ENCODE data around the gene GNB5. TPM values are rescaled to one million over a fixed set of nuclear protein-coding genes. Genes with fewer than 3 reads are reported as not detected.
A peak's percentile ranks its signal among the peaks of the same experiment; 100 is the strongest.

Gene GNB5
- total RNA-seq, 2 experiments from 2014 or later, result 11.8 to 19.6 TPM

DNA sequence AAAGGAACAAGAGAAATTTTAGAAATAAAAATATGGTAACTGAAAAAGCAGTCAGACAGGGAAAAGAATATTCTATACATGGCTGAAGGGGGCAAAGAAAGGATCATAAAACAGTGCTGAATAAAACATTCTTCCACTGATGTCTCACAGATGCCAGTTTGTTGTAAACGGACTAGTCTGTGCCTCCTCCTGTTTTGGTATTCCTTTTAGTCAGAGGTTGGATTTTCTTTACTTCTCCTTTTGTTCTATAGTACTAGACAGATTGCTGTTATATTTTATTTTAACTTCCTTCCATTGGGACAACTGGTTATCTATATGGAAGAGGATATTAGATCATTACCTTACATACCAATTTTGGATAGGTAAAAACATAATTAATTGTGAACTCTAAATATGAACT, 16.0 kb upstream of the GNB5 start:
- POLR2A ChIA-PET, result no interaction called here
- intact Hi-C loops (cut with DNase I, micrococcal nuclease), result no loop called here
- no peaks in the 10 kb centered on the region for H3K9me3 Mint-ChIP-seq (ENCODE audit: low read depth)

DNA sequence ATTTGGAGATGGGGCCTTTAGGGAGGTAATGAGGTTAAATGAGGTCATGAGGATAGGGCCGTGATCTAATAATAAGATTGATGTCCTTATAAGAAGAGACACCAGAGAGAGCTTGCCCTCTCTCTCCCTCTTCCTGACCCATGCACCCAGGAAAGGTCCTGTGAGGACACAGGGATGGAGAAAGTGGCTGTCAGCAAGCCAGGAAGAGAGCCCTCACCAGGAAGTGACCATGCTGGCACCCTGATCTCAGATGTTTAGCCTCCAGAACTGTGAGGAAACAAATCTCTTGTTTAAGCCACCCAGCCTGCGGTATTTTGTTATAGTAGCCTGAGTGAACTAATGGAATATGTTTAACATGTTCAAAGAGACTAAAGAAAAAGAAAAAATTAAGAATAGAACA, 15.3 kb upstream of the GNB5 start:
- ATAC-seq (no peak), DNase-seq (no peak)
- intact Hi-C loops (cut with DNase I, micrococcal nuclease), result no loop called here
- ChIA-PET CTCF (interaction anchor here (0.6 to 1.0 kb wide), 4 partner anchors 18 to 131 kb away, joined by 3 to 4 read pairs (median 4); no protein-coding TSS in a partner anchor), POLR2A (no interaction called here)
- no peak overlapping the region for H3K4me3 Mint-ChIP-seq
- H3K4me1 Mint-ChIP-seq, result no peaks in the 10 kb centered on the region
- no peaks in the 10 kb centered on the region for H3K36me3 Mint-ChIP-seq (ENCODE audit: low read depth)
- H3K9me3 Mint-ChIP-seq (ENCODE audit: low read depth), result no peaks in the 10 kb centered on the region
- no peak overlapping the region for H3K27ac Mint-ChIP-seq
- no peaks in the 10 kb centered on the region for H3K27me3 Mint-ChIP-seq

More for the DNA sequence above, 16.0 kb upstream of the GNB5 start:
- Mint-ChIP-seq H3K27ac (peak overlapping the region; percentile 7), H3K36me3 (ENCODE audit: low read depth) (no peaks in the 10 kb centered on the region), H3K4me1 (no peaks in the 10 kb centered on the region), H3K27me3 (no peaks in the 10 kb centered on the region), H3K4me3 (no peak overlapping the region)
- no peak for ATAC-seq
- no peak for DNase-seq
- CTCF ChIA-PET, result interaction anchor here (1.3 to 3.2 kb wide), 6 partner anchors 14 to 527 kb away, joined by 3 to 17 read pairs (median 6); no protein-coding TSS in a partner anchor

DNA sequence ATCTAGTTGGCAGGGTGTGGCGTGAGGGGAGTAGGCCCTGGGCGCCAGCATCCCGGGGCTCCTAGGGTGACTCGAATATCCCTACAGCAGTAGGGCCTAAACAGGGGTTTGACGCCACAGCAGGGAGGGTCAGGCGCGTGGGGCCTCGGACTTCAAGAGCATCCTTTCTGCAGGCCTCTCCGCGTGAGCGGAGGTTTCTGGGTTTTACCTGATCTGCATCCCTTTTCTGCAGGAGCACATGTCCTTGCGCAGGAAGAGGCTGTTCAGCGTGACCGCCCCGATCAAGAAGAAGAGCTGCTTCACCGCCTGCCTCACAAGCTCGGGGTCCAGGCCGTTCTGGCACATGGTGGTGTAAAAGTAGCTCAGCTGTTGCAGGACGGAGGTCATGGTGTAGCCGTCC, 13.5 kb upstream of the GNB5 start:
- Mint-ChIP-seq H3K27me3 (no peaks in the 10 kb centered on the region), H3K27ac (no peak overlapping the region), H3K36me3 (ENCODE audit: low read depth) (no peaks in the 10 kb centered on the region), H3K4me3 (no peak overlapping the region), H3K4me1 (no peaks in the 10 kb centered on the region), H3K9me3 (ENCODE audit: low read depth) (no peaks in the 10 kb centered on the region)
- intact Hi-C loops (cut with DNase I, micrococcal nuclease), result no loop called here
- ChIA-PET POLR2A (no interaction called here), CTCF (interaction anchor here (0.5 to 1.0 kb wide), 2 partner anchors 51 to 223 kb away, joined by 3 read pairs; no protein-coding TSS in a partner anchor)
- DNase-seq (no peak), ATAC-seq (no peak)

DNA sequence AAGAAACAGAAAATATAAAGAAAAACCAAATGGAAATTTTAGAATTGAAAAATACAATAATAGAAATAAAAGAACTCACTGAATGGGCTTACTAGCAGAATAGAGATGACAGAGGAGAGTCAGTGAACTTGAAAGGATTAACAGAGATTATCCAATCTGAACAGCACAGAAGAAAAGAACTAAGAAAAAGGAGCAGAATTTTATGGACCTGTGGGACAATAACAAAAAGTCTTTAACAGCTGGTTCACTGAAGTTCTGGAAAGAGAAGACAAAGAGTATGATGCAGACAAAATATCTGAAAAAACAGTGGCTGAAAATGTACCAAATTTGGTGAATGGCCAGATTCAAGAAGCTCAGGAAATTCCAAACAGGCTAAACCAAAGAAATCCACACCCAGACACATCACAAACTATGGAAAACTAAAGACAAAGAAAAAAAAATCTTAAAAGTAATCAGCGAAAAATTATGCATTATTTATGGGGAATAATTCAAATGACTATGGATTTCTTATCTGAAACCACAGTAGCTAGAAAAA, 9.7 kb upstream of the GNB5 start:
- intact Hi-C loops (cut with DNase I, micrococcal nuclease), result no loop called here
- ATAC-seq (no peak), DNase-seq (no peak)
- Mint-ChIP-seq H3K9me3 (ENCODE audit: low read depth) (no peaks in the 10 kb centered on the region), H3K4me3 (no peak overlapping the region), H3K4me1 (no peaks in the 10 kb centered on the region), H3K27me3 (no peaks in the 10 kb centered on the region), H3K36me3 (ENCODE audit: low read depth) (no peaks in the 10 kb centered on the region), H3K27ac (no peak overlapping the region)
- CTCF ChIA-PET, result interaction anchor here (0.7 to 2.1 kb wide), 3 partner anchors 17 to 40 kb away, joined by 3 to 7 read pairs (median 3); no protein-coding TSS in a partner anchor
- POLR2A ChIA-PET, result no interaction called here

DNA sequence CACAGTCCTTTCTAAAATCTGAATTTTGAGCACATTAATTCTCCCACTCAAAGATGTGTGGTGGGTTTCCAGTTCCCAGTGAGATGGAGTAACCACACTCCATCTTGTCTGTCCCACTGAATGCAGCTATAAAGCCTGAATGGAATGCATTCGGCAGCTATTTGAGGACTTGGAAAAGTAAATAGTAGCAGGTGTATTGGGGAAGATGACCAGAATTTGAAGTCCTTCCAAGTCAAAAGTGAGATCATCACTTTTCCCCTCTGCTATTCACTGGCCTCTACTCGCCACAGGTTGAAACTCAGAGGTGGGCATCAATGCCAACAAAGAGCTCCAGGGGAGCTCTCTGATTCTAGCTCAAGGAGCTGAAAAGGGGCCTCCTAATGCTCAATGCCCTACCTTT, 8.1 kb upstream of the GNB5 start:
- no peak for ATAC-seq
- CTCF ChIA-PET, result interaction anchor here (0.6 to 2.8 kb wide), 6 partner anchors 8 to 111 kb away, joined by 3 to 14 read pairs (median 4); partner anchors contain the start of gene GNB5
- intact Hi-C loops (cut with DNase I, micrococcal nuclease), result no loop called here
- no peaks in the 10 kb centered on the region for H3K9me3 Mint-ChIP-seq (ENCODE audit: low read depth)
- POLR2A ChIA-PET, result no interaction called here
- no peaks in the 10 kb centered on the region for H3K27me3 Mint-ChIP-seq
- DNase-seq, result no peak
- H3K36me3 Mint-ChIP-seq (ENCODE audit: low read depth), result no peaks in the 10 kb centered on the region
- H3K27ac Mint-ChIP-seq, result no peak overlapping the region
- no peaks in the 10 kb centered on the region for H3K4me1 Mint-ChIP-seq
- H3K4me3 Mint-ChIP-seq, result no peak overlapping the region

DNA sequence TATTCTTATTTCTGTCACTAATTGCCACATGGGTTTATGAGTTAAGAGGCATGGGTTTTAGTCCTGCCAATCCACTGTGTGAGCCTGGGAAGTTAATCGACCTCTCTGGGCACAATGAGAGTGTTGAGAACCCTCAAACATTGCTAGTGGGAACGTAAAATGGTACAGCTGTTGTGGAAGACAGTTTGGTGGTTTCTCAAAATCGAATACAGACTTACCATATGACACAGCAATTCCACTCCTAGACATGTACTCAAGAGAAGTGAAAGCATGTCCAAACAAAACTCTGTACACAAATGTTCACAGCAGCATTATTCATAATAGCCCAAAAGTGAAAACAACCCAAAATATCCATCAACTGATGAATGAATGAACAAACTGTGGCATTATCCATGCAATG, 5.7 kb upstream of the GNB5 start:
- POLR2A ChIA-PET, result no interaction called here
- H3K9me3 Mint-ChIP-seq (ENCODE audit: low read depth), result no peaks in the 10 kb centered on the region
- H3K4me3 Mint-ChIP-seq, result no peak overlapping the region
- intact Hi-C loops (cut with DNase I, micrococcal nuclease), result no loop called here
- no peaks in the 10 kb centered on the region for H3K27me3 Mint-ChIP-seq
- no peak for ATAC-seq
- no peaks in the 10 kb centered on the region for H3K4me1 Mint-ChIP-seq
- H3K27ac Mint-ChIP-seq, result no peak overlapping the region
- no peaks in the 10 kb centered on the region for H3K36me3 Mint-ChIP-seq (ENCODE audit: low read depth)
- DNase-seq, result no peak
- CTCF ChIA-PET, result interaction anchor here (0.8 to 2.1 kb wide), 2 partner anchors 12 to 119 kb away, joined by 4 to 11 read pairs; no protein-coding TSS in a partner anchor

DNA sequence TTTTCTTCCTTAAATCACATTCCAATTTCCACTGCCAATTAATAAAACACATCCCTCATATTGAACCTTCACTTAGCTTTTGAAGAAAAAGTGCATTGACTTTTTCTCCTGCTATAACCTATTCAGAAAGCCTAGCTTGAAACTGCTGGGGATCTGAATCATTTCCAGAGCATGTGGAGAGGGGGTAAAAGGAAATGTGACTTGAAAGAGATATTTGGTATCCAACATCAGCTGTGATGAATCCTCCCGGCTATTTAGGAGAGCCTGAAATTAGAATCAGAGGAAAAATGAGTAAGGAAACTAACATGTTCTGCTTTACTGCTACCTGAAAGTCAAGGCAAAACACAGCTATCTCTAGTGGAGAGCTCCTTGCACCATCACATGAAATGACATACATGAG, 2.6 kb upstream of the GNB5 start:
- intact Hi-C loops (cut with DNase I, micrococcal nuclease), result no loop called here
- no peak for ATAC-seq
- Mint-ChIP-seq H3K27ac (no peak overlapping the region), H3K4me1 (no peaks in the 10 kb centered on the region), H3K27me3 (no peaks in the 10 kb centered on the region), H3K9me3 (ENCODE audit: low read depth) (no peaks in the 10 kb centered on the region), H3K36me3 (ENCODE audit: low read depth) (no peaks in the 10 kb centered on the region), H3K4me3 (no peak overlapping the region)
- ChIA-PET POLR2A (no interaction called here), CTCF (interaction anchor here (0.8 to 2.7 kb wide), 6 partner anchors 8 to 53 kb away, joined by 3 to 17 read pairs (median 3); no protein-coding TSS in a partner anchor)
- no peak for DNase-seq

DNA sequence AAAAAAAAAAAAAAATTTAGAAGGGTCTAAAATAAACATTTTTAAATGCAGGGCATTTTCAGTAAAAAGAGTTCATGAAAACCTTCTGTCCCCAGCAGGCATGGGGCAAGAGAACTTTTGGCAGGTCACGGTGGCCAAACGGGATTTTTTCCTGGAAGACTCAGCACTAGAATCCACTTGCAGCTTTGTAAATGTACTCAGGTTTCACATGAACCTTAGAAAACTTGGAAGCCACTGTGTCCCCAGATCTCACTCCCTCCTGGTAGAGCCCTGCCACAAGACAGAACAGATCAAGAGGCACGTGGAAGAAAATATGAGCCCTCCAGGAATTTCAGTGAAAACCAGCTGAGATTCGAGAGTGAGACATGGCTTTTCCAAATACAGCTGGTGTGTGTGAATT, 2.1 kb upstream of the GNB5 start:
- no peak overlapping the region for H3K4me3 Mint-ChIP-seq
- POLR2A ChIA-PET, result no interaction called here
- CTCF ChIA-PET, result interaction anchor here (0.9 to 2.7 kb wide), 3 partner anchors 9 to 36 kb away, joined by 3 to 17 read pairs (median 8); no protein-coding TSS in a partner anchor
- no peak for DNase-seq
- no peaks in the 10 kb centered on the region for H3K9me3 Mint-ChIP-seq (ENCODE audit: low read depth)
- H3K27me3 Mint-ChIP-seq, result no peaks in the 10 kb centered on the region
- no peak overlapping the region for H3K27ac Mint-ChIP-seq
- H3K4me1 Mint-ChIP-seq, result no peaks in the 10 kb centered on the region
- no peaks in the 10 kb centered on the region for H3K36me3 Mint-ChIP-seq (ENCODE audit: low read depth)
- no peak for ATAC-seq
- intact Hi-C loops (cut with DNase I, micrococcal nuclease), result no loop called here

DNA sequence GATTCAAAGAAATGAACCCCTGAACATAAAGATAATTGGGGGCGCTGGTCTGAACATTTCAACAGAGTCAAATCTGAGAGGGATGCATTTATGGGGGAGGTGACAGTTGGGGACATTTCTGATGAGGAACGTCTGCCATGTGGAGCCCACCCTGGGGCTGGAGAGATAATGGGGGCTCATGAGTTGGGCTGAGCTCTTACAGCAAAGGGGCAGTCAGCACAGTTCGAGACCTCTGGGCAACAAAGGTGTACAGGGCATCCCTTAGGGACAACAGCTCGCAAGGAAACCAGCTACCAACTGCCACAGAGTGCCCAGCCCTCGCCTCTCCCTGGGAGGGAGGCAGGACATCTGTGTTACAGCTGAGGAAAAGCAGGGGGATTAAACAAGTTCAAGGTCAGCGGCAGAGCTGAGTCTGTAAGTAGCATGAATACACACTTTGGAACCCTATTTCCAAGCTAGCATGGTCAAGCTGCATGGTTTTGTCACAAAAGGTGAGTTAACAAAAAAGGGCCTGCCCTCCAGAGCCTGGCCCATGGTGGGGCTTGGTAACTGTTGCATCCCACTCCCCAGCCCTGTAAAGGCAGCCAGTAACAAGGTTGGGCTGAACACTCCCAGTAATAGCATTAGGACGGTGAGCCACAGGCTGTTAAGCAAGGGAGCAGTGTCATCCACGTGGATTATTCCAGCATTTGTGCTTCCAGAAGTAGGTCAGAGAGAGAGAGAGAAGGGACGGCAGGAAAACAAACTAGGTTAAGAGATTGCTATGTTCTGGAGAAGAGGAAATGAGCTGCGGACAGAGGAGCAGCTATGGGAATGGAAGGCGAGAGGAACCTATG, 4.3 kb downstream of the GNB5 start:
- no peak for ATAC-seq
- intact Hi-C loops (cut with DNase I, micrococcal nuclease), result no loop called here
- POLR2A ChIA-PET, result no interaction called here
- CTCF ChIA-PET, result interaction anchor here (0.7 to 1.4 kb wide), 6 partner anchors 21 to 1178 kb away, joined by 3 to 6 read pairs (median 4); no protein-coding TSS in a partner anchor
- no peaks in the 10 kb centered on the region for H3K27me3 Mint-ChIP-seq
- H3K36me3 Mint-ChIP-seq (ENCODE audit: low read depth), result no peaks in the 10 kb centered on the region
- H3K9me3 Mint-ChIP-seq (ENCODE audit: low read depth), result peaks cover 2% of the 10 kb centered on the region
- H3K4me3 Mint-ChIP-seq, result no peak overlapping the region
- no peaks in the 10 kb centered on the region for H3K4me1 Mint-ChIP-seq
- no peak for DNase-seq
- H3K27ac Mint-ChIP-seq, result no peak overlapping the region

DNA sequence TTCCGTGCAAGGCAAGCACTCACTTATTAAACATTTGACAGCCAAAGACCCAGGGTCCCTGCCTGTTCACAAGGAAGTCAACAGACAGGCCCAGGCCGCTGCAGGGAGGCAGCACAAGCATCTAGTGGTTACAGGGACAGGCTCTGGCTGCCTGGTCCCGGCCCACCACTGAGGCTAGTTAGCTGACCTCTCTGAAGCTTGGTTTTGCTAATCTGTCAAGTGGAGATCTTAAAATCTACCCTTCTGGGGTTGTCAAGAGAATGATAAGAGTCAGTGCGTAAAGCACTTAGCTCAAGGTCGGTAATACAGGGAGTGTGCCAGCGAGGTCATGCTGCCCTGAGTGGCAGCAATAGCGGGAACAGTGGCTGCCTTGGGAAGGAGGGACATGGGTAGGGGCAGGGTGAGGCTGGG, 6.0 kb downstream of the GNB5 start:
- no peak for ATAC-seq
- Mint-ChIP-seq H3K27me3 (no peaks in the 10 kb centered on the region), H3K36me3 (ENCODE audit: low read depth) (no peaks in the 10 kb centered on the region), H3K27ac (no peak overlapping the region), H3K4me1 (peaks cover 8% of the 10 kb centered on the region), H3K9me3 (ENCODE audit: low read depth) (peaks cover 2% of the 10 kb centered on the region), H3K4me3 (no peak overlapping the region)
- DNase-seq, result no peak
- ChIA-PET POLR2A (no interaction called here), CTCF (interaction anchor here (0.7 to 2.9 kb wide), 9 partner anchors 9 to 264 kb away, joined by 3 to 19 read pairs (median 5); no protein-coding TSS in a partner anchor)
- intact Hi-C loops (cut with DNase I, micrococcal nuclease), result no loop called here

DNA sequence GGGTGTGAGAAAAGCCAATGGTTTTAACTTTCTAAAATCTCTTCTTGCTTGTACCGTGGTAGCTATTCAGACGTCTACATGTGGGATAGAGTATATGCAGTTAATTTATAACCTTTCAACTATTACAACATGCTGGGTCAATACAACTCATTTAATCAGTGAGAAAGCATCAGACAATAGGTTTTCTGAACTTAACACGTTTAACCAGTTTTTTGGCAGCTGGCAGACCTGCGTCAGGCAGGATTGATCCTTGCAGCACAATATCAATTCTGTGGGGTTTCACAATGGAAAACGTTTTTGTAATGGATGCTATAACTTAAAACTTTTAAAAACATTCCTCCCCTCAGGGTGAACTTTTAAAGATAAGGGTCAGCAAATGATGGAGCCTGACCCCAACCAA, 6.5 kb downstream of the GNB5 start:
- ChIA-PET CTCF (interaction anchor here (0.7 to 2.9 kb wide), 13 partner anchors 9 to 551 kb away, joined by 3 to 19 read pairs (median 5); no protein-coding TSS in a partner anchor), POLR2A (no interaction called here)

More for the DNA sequence above, 6.5 kb downstream of the GNB5 start:
- ATAC-seq, result no peak
- intact Hi-C loops (cut with DNase I, micrococcal nuclease), result loop anchor here in 1 of 2 experiments (5.0 kb wide), 1 partner anchor 43 kb away; no protein-coding TSS in a partner anchor
- no peaks in the 10 kb centered on the region for H3K27me3 Mint-ChIP-seq
- peaks cover 2% of the 10 kb centered on the region for H3K9me3 Mint-ChIP-seq (ENCODE audit: low read depth)
- H3K4me3 Mint-ChIP-seq, result no peak overlapping the region
- DNase-seq, result no peak
- H3K27ac Mint-ChIP-seq, result no peak overlapping the region
- no peaks in the 10 kb centered on the region for H3K36me3 Mint-ChIP-seq (ENCODE audit: low read depth)
- peaks cover 8% of the 10 kb centered on the region for H3K4me1 Mint-ChIP-seq

All from activated CD4-positive, alpha-beta T cell treated with anti-CD3 and anti-CD28 coated beads for 36 hours (primary cell).